Measurements from ENCODE around the gene EML6. TPM values are rescaled to one million over a fixed set of nuclear protein-coding genes. Genes with fewer than 3 reads are reported as not detected.

EML6 gene
- polyA plus RNA-seq, 2 of the 4 experiments (the other 2 are of a cell fraction) = 1.4 to 1.5 TPM

GRCh38 chr2:54814389-54815147 lies 91.1 kb downstream of the EML6 start:
- TF ChIP-seq JUNB (IDR thresholded peaks at IDR 0.05) = no peak
- no peak for TF ChIP-seq BHLHE40 (IDR thresholded peaks at IDR 0.05; ENCODE audit: low read depth, low read length)
- no peak for TF ChIP-seq RARB (CRISPR knock-in tag; IDR thresholded peaks at IDR 0.05)
- no peak for TF ChIP-seq RAD21 (conservative IDR thresholded peaks at IDR 0.05 in 1 of 2, IDR thresholded peaks at IDR 0.05 in 1 of 2)
- no peak for TF ChIP-seq ZC3H11A (IDR thresholded peaks at IDR 0.05)
- TF ChIP-seq JUN (IDR thresholded peaks at IDR 0.05) = no peak
- no peak for TF ChIP-seq EP300 (IDR thresholded peaks at IDR 0.05)
- no peak for TF ChIP-seq HMGXB4 (CRISPR knock-in tag; IDR thresholded peaks at IDR 0.05; ENCODE audit: borderline replicate concordance)
- Histone ChIP-seq H3K4me2 (no peak overlapping the region), H3K27ac (no peak overlapping the region), H3K9me3 (no peaks in the 10 kb centered on the region), H3K4me1 (peaks cover 7% of the 10 kb centered on the region), H3K4me3 (no peak overlapping the region)
- ATAC-seq (no peak), DNase-seq (ENCODE audit: low read depth in 1 of 2, low spot score in 1 of 2) (no peak), FAIRE-seq (peak; percentile 68)
- ChIA-PET POLR2A (no interaction called here), CTCF (interaction anchor here (0.9 to 1.2 kb wide), 2 partner anchors 10 to 24 kb away, joined by 3 to 8 read pairs; no protein-coding TSS in a partner anchor)
- 60% methylated on average over 9 of the region's 9 CpGs for WGBS (ENCODE audit: missing lambda C conversion rate)

GRCh38 chr2:54815148-54815539 lies 91.7 kb downstream of the EML6 start:
- Histone ChIP-seq H3K4me2 (no peak overlapping the region), H3K27ac (no peak overlapping the region), H3K4me1 (peaks cover 1% of the 10 kb centered on the region; the same call in 2 of the 3 replicates), H3K9me3 (no peaks in the 10 kb centered on the region), H3K4me3 (no peak overlapping the region)
- FAIRE-seq (peak; percentile 7), DNase-seq (ENCODE audit: low read depth in 1 of 2, low spot score in 1 of 2) (no peak), ATAC-seq (no peak)
- CTCF ChIA-PET = interaction anchor here (0.9 to 1.2 kb wide), 2 partner anchors 11 to 23 kb away, joined by 3 to 8 read pairs; no protein-coding TSS in a partner anchor
- WGBS (ENCODE audit: missing lambda C conversion rate) = 70% methylated on average over 1 of the region's 1 CpG
- POLR2A ChIA-PET = no interaction called here
- TF ChIP-seq POLR2A (IDR thresholded peaks at IDR 0.05; ENCODE audit: low read length) = no peak
- no peak for TF ChIP-seq FOXS1 (CRISPR knock-in tag; IDR thresholded peaks at IDR 0.05)
- no peak for TF ChIP-seq PBX3 (IDR thresholded peaks at IDR 0.05)
- no peak for TF ChIP-seq RARB (CRISPR knock-in tag; IDR thresholded peaks at IDR 0.05)
- no peak for TF ChIP-seq ZFP36 (IDR thresholded peaks at IDR 0.05; ENCODE audit: borderline replicate concordance, partially characterized antibody)
- TF ChIP-seq NFE2L2 (conservative IDR thresholded peaks at IDR 0.05; ENCODE audit: low read length) = no peak
- TF ChIP-seq EHMT2 (IDR thresholded peaks at IDR 0.05; ENCODE audit: low read depth) = no peak
- TF ChIP-seq ZC3H11A (IDR thresholded peaks at IDR 0.05) = no peak
- no peak for TF ChIP-seq RCOR1 (IDR thresholded peaks at IDR 0.05; ENCODE audit: low read depth, low read length)
- no peak for TF ChIP-seq SREBF2 (IDR thresholded peaks at IDR 0.05)
- TF ChIP-seq NR3C1 (IDR thresholded peaks at IDR 0.05) = no peak
- no peak for TF ChIP-seq HEYL (CRISPR knock-in tag; IDR thresholded peaks at IDR 0.05)
- no peak for TF ChIP-seq HOXA7 (CRISPR knock-in tag; IDR thresholded peaks at IDR 0.05)
- TF ChIP-seq ZSCAN20 (CRISPR knock-in tag; IDR thresholded peaks at IDR 0.05) = no peak
- no peak for TF ChIP-seq CHD2 (IDR thresholded peaks at IDR 0.05; ENCODE audit: low read length, partially characterized antibody)
- no peak for TF ChIP-seq ATOH8 (CRISPR knock-in tag; IDR thresholded peaks at IDR 0.05; ENCODE audit: low read depth)
- no peak for TF ChIP-seq HOXB5 (CRISPR knock-in tag; IDR thresholded peaks at IDR 0.05)
- no peak for TF ChIP-seq HDAC2 (IDR thresholded peaks at IDR 0.05)
- no peak for TF ChIP-seq MAZ (IDR thresholded peaks at IDR 0.05; ENCODE audit: borderline replicate concordance, low read depth, low read length)
- no peak for TF ChIP-seq CEBPB (IDR thresholded peaks at IDR 0.05)

All from A549 (cell line).